GM18870 (cell line): ENCODE data around the gene NRXN2.
"Not testable (repeated sequence)": the region's sequence is repeated elsewhere in the genome, so short reads cannot be mapped to it uniquely, and the experiment has no call there.

Experiments
- ATAC-seq: cut with Tn5 transposase; IDR thresholded peaks from one replicate; pipeline ENCODE4 v1.9.1; 2021; ENCODE audit warnings: moderate library complexity; ENCODE audit not compliant: unreplicated experiment

The NRXN2 gene

DNA sequence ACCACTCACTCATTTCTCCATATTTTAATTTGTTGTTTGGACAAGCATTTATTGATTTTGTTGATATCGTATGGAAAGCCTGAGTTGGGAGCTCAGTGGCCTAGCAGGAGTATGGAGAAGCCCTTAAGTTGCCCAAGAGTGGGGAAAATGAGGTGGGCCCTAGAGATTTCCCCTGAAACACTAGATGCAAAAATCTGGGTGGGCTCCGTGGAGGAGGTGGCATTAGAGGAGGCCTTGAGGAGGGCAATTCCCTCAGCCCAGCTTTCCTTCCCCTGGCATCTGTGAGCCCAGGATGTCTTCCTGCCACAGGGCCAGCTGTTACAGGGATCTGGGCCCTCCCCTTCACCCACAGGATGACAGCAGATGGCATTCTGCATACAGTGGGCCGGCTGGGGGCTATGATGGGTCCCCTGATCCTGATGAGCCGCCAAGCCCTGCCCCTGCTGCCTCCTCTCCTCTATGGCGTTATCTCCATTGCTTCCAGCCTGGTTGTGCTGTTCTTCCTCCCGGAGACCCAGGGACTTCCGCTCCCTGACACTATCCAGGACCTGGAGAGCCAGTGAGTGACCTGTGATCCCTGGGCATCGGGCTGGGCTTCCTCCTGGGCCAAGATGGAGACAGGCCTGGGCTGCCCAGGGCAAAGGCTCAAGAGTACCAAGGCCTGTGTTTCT is 153.6 kb downstream of the NRXN2 start:
- no peak for ATAC-seq

DNA sequence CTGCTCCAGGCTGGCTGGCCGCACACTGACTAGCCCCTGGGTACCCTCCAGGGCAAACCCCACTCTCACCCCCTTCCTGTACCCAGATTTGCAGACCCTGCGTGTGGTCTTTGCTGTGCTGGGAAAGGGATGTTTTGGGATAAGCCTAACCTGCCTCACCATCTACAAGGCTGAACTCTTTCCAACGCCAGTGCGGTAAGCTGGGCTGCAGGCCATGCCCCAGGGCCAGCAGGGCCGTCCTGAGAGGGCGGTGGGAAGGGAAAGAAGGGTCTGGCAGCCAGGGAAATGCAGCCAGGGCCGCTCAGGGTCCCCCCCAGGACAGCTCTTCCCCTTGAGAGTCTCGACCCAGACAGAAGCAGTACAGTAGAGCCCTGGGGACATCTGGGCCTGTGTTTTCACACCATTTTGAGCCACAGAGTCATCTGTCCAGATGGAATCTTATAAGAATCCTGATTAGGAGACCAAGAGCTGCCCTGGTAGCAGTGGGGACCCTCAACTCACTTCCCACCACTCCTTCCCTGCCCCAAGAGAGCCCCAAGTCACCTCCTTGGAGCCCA is 154.3 kb downstream of the NRXN2 start:
- no peak for ATAC-seq

DNA sequence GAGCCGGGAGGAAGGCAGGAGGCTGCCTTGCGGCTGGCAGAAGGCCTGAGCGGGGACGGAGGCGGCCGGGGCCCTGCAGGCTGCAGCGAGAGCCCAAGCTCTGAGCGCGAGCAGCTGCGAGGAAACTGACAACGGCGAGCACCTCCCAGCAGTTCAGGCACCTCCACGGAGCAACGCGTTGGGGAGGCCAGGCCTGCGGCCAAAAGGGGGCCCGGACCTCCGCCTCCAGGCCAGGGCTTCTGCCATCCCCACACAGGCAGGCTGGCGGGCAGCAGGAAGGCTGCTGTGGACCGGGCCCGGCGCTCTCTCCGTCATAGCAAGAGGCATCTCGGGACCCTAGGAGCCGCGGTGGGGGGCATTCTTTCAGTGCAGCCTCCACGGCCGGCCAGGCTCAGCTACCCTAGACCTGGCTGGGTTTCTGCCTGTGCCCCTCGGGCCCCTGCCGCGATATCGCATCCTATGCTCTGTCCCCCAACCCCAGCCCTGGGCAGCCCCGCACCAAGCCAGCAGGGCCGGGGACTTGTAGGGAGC is 154.9 kb downstream of the NRXN2 start:
- no peak for ATAC-seq

DNA sequence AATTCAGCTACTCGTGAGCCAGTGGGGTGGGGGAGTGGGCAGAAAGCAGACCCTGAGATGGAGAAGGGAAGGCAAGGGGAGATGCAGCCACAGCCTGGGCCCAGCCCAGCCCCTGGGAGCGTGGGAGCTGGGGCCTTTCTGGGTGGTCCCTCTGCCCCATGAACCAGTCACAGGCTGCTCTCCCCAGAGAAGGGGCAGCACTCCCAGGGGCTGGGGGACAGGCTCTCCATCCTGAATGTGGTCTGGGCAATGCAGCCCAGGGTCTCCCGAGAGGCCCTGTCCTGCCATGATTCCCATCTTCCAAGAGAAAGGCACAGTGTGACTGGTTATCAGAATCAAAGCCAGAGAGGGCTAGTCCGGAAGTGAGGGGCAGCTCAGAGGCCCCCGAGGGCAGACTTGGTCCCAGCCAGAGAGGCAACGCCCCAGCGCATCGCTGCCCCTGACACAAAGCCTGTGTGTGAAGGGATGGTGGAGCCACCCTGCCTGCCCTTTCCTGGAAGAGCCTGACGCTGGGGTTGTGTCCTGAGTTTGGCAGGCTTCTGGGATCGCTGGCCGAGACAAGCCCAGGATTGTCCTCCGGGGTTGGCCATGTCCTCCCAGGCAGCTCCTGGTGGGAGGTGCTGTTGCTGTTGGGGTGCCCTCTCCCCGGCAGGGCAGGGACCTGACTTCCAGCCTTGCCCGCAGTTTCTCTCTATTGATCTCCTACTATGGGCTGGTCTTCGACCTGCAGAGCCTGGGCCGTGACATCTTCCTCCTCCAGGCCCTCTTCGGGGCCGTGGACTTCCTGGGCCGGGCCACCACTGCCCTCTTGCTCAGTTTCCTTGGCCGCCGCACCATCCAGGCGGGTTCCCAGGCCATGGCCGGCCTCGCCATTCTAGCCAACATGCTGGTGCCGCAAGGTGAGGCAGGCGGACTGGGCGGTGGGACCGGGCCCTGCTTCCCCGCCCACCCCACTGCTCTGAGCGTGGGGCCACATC is 155.8 kb downstream of the NRXN2 start:
- no peak for ATAC-seq

DNA sequence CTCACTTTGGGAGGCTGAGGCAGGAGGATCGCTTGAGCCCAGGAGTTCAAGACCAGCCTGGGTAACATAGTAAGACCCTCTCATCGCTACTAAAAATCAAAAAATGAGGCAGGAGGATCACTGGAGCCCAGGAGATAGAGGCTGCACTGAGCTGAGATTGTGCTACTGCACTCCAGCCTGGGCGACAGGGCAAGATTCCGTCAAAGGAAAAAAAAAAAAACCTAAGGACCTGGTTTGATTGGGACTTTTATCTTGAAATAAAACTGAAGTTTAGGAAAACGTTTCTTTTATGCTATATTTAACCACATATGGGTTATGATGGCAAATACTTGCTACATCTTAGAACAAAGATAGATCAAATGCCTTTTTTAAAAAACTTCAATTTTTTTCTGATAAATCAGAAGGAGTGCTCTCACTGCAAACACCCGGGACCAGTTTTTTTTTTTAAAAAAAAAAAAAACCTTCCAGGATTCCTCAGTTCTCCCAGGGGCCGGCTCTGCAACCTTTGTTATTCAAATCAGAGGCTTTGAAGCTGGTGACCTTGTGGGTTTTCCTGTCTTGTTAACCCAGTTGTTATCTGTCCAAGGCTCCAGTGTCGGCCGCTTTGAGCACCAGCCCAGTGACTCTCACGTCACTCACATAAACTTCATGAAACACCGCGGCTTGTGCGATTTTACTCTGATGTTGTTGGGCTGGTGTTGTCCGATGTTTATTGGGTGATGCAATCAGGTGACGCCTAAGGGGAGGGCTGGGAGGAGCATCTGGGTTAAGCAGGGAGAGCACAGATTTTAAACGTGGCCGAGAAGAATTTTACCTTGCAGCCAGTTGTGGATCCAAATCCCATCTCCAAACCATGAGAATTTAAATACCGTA is 156.7 kb downstream of the NRXN2 start:
- no peak for ATAC-seq

DNA sequence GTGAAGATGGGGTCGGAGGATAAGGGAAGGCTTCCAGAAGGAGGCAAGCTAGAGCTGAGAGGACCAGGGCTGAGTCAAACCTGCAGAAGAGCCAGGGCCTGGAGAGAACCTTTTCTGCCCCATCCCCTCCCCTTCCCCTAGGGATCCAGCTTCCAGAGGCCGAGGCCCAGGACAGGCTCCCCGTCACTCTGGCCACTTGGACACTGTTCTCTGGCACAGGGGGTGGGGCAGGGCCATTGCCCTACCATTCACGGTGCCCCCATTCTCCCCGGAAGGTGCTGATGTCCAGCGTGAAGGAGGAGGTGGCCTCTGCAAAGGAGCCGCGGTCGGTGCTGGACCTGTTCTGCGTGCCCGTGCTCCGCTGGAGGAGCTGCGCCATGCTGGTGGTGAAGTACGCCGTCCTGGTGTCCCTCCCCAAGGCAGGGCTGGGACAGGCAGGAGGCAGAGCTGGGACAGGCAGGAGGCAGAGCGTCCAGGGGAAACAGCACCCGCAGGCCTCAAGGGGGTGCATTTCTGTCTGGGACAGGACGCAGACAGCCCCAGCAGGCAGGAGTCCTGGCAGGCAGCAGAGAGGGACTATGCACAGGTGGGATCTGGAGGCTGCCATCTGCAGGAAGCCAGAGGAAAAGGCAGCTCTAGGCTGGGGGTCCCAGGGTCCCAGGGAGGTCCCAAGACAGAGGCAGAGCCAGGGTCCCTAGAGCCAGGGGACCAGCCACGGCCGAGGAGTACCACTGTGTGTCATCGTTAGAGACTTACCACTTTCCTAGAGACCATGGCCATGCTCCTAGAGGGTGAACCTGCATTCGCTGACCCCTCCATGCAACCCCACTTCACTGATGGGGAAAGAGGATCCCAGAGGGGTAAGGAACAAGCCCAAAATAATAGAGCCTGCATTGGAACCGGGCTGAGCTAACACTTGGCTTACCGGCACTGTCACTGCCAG is 157.8 kb downstream of the NRXN2 start:
- ATAC-seq, result no peak

DNA sequence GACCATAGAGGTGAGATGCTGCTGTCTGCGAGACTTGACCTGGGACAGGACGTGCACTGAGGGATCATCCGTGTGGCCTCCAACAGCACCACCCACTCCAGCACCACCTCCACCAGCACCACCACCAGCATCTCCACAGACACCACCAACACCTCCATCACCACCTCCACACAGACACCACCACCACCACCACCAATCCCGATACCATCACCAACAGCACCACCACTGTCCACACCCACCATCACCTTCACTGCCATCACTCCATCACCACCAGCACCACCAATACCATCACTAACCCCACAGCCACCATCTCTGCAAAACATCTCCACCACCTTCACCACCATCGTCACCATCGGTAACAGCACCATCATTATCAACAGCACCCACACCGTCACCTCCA is 158.6 kb downstream of the NRXN2 start:
- no peak for ATAC-seq

DNA sequence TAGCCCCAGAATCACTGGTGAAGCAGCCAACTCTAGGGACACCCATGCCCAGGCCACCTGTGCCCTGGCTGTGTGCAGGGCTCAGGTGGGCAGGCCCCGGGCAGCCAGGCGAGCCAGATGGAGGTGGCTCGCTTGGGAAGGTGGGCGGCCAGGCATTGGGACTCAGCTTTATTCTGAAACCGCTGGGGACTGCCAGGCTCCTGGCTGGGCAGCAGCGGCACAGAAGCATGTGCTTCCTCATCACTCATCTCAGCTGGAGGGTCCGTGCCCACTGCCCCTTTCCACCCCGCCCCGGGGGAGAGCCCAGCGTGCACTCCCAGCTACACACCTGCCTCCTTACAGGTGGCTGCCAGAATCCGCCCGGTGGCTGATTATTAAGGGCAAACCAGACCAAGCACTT is 159.0 kb downstream of the NRXN2 start:
- no peak for ATAC-seq

DNA sequence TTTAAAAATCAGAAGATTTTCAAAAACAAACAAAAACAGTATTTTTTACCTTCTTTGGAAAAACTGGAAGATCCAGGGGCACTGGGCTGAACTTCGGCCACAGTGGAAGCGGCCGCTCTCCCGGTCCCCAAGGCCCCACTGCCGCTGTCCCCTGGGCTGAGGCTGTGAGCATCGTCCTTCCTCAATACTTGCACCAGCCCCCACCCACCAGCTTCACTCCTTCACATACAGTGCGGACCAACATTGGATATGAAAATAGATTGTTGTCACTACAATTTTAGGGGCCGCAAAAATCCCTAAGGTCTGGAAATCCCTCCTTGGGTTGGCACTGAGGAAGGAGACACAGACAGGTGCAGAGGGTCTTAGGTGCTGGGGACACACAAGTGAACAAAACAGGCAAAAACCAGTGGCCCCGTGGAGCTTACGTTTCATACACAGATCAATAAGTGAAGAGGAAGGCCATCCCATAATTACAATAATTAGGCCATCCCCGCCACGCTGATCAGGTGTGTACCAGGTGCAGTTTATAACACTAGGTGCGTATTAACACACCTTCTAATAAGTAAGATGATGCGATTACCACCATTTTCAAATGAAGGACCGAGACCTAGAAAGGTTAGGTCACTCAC is 160.2 kb downstream of the NRXN2 start:
- no peak for ATAC-seq

DNA sequence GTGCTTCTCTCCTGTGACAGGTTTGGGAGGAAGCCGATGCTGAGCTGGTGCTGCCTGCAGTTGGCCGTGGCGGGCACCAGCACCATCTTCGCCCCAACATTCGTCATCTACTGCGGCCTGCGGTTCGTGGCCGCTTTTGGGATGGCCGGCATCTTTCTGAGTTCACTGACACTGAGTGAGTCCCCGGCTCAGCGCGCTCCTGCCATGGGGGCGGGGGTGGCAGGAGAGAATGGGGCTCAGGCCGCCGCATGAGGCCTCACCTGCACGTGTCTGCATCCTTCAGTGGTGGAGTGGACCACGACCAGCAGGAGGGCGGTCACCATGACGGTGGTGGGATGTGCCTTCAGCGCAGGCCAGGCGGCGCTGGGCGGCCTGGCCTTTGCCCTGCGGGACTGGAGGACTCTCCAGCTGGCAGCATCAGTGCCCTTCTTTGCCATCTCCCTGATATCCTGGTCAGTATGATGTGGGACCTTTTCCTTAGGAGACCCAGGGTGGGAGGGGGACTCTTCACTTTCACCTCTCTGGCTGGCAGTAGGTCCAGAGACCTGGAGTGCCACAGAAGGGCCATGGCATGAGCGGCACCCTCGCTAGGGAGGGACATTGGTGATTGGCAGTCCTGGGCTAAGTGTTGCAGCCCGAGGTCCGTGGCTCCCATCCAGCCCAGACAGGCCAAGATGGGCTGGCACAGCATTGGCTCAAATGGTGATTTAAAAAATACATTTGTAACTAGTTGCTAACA is 160.8 kb downstream of the NRXN2 start:
- ATAC-seq, result no peak

DNA sequence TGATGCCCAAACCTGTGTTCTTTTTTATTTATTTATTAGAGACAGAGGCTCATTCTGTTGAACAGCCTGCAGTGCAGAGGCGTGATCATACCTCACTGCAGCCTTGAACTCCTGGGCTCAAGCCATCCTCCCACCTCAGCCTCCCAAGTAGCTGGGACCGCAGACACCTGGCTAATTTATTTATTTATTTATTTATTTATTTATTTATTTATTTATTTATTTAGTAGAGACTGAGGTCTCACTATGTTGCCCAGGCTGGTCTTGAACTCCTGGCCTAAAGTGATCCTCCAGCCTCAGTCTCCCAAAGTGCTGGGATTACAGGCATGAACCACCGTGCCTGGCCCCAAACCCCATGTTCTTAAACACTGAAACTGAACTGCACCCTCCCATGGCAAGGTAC is 161.6 kb downstream of the NRXN2 start:
- not testable (repeated sequence) for ATAC-seq

DNA sequence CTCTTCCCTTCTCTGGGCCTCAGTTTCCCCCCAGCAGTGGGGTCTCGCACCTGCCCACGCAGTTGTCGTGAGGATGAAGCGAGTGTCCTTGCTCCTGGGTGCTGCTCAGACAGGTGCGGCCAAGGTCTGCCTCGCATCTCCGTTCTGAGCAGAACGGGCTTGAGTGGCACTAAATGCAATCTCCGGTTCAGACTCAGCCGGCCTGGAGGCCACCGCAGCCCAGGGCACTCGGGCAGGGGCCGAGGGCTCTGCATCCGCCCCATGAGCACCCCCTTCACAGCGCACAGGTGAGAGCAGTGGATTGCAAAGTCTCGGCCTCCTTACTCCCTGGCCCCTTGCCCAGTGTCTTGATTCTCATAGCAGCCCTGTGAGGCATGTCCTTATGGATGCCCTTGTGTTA is 162.1 kb downstream of the NRXN2 start:
- ATAC-seq, result no peak

DNA sequence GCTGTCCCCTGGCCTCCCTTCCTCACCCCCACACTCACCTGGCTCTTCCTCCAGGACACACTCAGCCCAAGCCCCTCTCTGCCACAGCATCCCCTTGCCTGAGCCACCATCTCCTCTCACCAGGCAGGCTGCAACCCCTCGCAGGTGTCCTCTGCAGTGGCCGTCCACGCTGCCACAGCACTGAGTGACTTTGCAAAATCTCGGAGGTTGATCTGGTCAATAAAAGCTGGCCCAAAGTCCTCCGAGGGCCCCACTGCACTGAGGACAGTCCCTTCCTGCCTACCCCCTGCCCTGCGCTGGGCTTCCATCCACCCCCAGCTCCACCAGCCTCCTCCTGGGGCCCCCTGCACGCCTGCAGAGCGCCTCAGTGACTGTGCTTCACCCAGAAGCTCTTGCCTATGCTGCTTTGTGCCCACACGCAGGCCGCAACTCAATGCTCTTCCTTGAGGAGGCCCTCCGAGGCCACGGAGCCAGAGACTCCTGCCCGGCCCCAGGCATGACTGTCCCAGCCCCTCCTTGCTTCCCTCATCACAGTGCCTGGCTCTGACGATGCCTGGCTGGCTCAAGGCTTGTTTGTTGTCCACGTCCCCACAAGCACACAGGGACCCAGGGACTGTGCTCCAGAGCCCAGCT is 162.7 kb downstream of the NRXN2 start:
- no peak for ATAC-seq

DNA sequence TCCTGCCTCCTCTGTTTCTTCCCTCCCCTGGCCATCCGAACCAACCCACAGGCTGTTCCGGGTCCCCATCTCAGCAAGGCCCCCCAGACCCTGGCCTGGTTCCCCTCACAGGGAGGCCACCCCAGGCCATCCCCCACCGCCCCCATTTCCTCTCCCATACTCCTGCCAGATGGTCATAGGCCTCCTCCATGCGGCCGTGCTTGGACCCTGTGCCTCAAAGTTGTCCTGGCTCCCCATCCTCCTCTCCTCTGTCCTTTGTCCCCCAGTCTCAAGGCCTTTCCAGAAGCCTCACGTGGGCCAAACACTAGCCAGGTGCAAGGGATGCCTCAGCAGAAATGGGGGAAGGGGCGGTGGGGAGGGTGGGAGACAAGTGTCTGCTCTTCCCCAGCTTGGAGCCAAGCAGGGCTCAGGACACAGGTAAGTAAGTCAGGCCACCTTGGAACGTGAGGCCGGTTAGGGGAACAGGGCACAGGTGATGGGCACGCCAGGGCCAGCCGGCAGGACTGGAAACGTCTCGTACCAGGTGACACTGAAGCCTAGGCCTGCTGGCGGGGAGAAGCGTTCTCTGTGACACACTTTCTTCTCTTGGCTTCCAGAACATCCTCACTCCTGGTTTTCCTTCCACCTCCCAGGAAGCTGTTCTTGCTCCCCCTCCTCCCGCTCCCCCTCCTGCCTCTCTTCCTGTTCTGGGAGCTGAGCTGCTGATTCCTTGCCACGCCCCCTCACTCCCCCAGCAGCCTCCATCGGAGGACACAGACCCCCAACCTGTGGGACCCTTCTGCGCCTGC is 163.5 kb downstream of the NRXN2 start:
- no peak for ATAC-seq

DNA sequence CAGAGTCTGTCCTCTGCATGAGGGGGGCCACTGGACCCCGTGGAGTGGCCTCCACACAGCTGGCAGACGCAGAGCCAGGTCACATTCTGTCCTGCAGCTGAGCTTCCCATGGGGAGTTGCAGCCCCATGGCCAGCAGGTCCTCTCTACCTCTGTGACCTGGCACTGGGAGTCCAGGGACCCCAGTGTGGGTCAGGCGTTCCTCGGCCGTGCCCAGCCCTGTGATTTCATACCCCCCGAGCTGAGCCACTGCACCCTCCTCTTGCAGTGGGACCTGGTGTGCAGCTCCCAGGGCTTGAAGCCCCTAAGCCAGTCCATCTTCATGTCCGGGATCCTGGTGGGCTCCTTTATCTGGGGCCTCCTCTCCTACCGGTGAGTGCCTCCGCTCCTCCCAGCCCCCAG is 164.1 kb downstream of the NRXN2 start:
- no peak for ATAC-seq

DNA sequence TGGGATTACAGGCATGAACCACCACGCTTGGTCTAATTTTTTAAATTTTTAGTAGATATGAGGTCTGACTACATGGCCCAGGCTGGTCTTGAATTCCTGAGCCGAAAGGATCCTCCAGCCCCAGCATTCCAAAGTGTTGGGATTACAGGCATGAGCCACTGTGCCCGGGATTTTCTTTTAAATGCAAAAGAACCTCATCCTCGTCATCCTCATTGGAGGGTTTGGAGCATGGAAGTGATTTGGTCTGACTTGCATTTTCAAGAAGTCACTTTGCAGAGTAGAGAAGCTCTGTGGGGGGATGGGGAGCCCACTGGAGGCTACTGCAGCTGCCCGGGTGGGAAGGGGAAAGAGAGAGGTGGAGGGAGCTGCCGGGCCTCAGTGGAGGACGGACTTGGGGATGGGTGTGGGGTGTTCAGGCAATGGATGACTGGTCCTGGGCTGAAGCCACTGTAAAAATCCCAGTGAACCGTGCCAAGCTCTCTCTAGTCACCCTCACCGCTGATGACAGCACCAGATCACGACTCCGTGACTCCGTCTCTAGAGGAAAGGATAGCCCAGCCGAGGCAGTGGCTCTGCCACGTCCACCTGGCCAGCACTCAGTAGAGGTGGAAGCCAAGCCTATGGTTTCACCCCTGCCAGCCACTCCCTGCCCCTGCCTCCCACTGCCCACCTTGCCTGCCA is 164.8 kb downstream of the NRXN2 start:
- ATAC-seq, result no peak
